ENCODE measurements around the gene S100A6. TPM values are rescaled to one million over a fixed set of nuclear protein-coding genes. Genes with fewer than 3 reads are reported as not detected.
"Not testable (repeated sequence)": the region's sequence is repeated elsewhere in the genome, so short reads cannot be mapped to it uniquely, and the experiment has no call there.

The S100A6 gene
- total RNA-seq, 2 donors from 2014 or later = 90.9 to 106 TPM

DNA sequence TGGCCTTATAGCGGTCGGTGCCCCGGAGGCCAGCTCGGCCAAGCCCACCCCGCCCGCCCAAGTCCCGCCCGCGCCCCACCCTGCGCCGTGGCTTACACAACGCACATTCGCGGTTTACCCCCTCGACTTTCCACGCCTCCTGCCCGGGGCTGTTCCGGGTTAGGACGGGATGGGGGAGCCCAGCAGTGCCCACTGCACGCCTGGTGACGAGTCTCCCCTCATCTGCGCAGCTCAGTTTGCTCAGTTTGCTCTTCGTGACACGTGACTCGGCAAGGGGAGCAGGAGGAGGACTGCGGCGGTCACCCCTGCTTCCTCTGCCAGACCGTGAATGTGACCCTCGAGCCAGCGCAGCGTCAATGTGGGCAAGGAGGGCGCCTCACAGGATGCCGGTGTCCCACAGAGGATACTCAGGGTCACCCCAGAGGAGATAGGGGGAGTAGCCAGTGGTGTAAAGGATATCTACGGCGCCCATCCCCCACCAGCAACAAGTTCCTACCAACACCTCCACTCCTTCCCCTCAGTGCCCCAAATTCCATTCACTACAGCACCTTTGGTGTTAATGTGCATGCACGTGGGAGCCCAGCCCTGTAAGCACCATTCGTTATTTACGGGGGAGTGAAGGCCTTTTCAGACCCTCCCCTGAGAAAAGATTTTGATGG is 350 bp upstream of the S100A6 start:
- Mint-ChIP-seq H3K4me1 (ENCODE audit: low read depth in 2 of 2) (peaks cover 65 to 72% of the 10 kb centered on the region in 2 donors), H3K36me3 (no peaks in the 10 kb centered on the region), H3K9me3 (no peaks in the 10 kb centered on the region), H3K27me3 (no peaks in the 10 kb centered on the region), H3K27ac (peak overlapping the region; percentile 93 to 95), H3K4me3 (peak overlapping the region; percentile 93)
- ATAC-seq = peak; percentile 88 to 92
- DNase-seq (ENCODE audit: low spot score) = peak; percentile 91

GRCh38 chr1:153534925-153535241 is 908 bp downstream of the S100A6 start:
- Mint-ChIP-seq H3K36me3 (no peaks in the 10 kb centered on the region), H3K27ac (peak overlapping the region; percentile 93 to 95), H3K27me3 (no peaks in the 10 kb centered on the region), H3K9me3 (no peaks in the 10 kb centered on the region), H3K4me3 (peak overlapping the region; percentile 93), H3K4me1 (ENCODE audit: low read depth in 2 of 2) (peaks cover 56 to 64% of the 10 kb centered on the region in 2 donors)
- ATAC-seq (no peak), DNase-seq (ENCODE audit: low spot score) (no peak)

GRCh38 chr1:153534226-153534924 is 1.4 kb downstream of the S100A6 start:
- ATAC-seq (no peak), DNase-seq (ENCODE audit: low spot score) (no peak)
- no peaks in the 10 kb centered on the region for H3K36me3 Mint-ChIP-seq
- H3K27me3 Mint-ChIP-seq = no peaks in the 10 kb centered on the region
- peak overlapping the region; percentile 93 to 95 for H3K27ac Mint-ChIP-seq
- H3K4me3 Mint-ChIP-seq = peak overlapping the region; percentile 93
- H3K9me3 Mint-ChIP-seq = no peaks in the 10 kb centered on the region
- H3K4me1 Mint-ChIP-seq (ENCODE audit: low read depth in 2 of 2) = peaks cover 51 to 59% of the 10 kb centered on the region in 2 donors

DNA sequence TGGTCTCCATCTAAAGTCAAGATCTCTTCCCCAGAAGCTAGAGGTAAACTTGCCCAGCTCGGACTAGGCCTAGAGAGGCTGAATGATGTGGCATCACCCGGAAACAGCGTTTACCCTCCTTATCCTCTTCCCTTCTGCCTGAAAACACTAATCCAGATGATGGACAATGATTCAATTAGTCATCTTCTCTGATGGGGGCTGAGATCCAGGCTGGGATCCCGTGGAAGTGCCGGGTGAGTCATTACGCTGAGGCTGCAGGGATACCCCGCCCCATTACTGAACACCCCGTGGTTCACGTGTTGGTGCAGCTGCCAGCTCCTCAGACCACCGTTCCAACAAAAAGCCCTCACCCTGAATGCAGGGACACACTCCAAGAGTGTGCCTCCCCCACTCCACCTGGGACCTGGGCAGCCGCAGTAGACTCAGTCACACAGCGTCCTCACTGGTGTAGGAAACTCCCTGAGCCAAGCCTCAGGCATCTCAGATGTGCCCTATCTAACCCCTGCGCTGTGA is 2.0 kb downstream of the S100A6 start:
- Mint-ChIP-seq H3K4me3 (peak overlapping the region; percentile 93), H3K27ac (peak overlapping the region; percentile 93 to 95), H3K4me1 (ENCODE audit: low read depth in 2 of 2) (peaks cover 51 to 59% of the 10 kb centered on the region in 2 donors), H3K9me3 (no peaks in the 10 kb centered on the region), H3K27me3 (no peaks in the 10 kb centered on the region), H3K36me3 (no peaks in the 10 kb centered on the region)
- no peak for ATAC-seq
- no peak for DNase-seq (ENCODE audit: low spot score)

GRCh38 chr1:153532769-153533599 is 2.8 kb downstream of the S100A6 start:
- Mint-ChIP-seq H3K27ac (peak overlapping the region; percentile 93 to 95), H3K27me3 (no peaks in the 10 kb centered on the region), H3K4me3 (peak overlapping the region; percentile 93), H3K9me3 (no peaks in the 10 kb centered on the region), H3K36me3 (no peaks in the 10 kb centered on the region), H3K4me1 (ENCODE audit: low read depth in 2 of 2) (peaks cover 51 to 59% of the 10 kb centered on the region in 2 donors)
- ATAC-seq (peak in 1 of 2 donors; percentile 5), DNase-seq (ENCODE audit: low spot score) (peak; percentile 72)

DNA sequence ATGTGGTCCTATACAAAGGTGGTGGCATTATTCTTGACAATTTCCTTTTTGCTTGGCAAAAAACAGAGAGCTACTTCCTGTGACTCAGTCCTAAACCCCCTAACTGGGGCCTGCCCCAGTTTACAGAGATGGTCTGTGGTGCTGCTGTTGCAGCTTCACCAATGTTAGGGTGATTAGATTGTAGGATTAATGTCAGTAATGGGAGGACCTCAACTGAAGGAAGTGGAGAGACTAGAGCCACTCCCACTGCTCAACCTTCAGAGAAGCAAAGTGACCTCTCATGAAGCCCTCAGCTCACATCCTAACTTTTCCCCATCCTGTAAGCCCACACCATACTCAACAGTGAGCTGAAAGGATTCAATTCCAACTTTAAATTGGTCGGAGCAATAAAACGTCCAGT is 3.6 kb downstream of the S100A6 start:
- Mint-ChIP-seq H3K27ac (peak overlapping the region; percentile 93 to 95), H3K27me3 (no peaks in the 10 kb centered on the region), H3K4me3 (peak overlapping the region; percentile 93), H3K4me1 (ENCODE audit: low read depth in 2 of 2) (peaks cover 51 to 59% of the 10 kb centered on the region in 2 donors), H3K36me3 (no peaks in the 10 kb centered on the region), H3K9me3 (no peaks in the 10 kb centered on the region)
- ATAC-seq (peak; percentile 55 to 68), DNase-seq (ENCODE audit: low spot score) (no peak)

GRCh38 chr1:153531638-153532037 is 4.2 kb downstream of the S100A6 start:
- H3K4me1 Mint-ChIP-seq (ENCODE audit: low read depth in 2 of 2) = peaks cover 47 to 55% of the 10 kb centered on the region in 2 donors
- H3K36me3 Mint-ChIP-seq = no peaks in the 10 kb centered on the region
- H3K4me3 Mint-ChIP-seq = peak overlapping the region; percentile 93
- no peak for DNase-seq (ENCODE audit: low spot score)
- ATAC-seq = no peak
- H3K27me3 Mint-ChIP-seq = no peaks in the 10 kb centered on the region
- no peaks in the 10 kb centered on the region for H3K9me3 Mint-ChIP-seq
- H3K27ac Mint-ChIP-seq = peak overlapping the region; percentile 93 to 95

DNA sequence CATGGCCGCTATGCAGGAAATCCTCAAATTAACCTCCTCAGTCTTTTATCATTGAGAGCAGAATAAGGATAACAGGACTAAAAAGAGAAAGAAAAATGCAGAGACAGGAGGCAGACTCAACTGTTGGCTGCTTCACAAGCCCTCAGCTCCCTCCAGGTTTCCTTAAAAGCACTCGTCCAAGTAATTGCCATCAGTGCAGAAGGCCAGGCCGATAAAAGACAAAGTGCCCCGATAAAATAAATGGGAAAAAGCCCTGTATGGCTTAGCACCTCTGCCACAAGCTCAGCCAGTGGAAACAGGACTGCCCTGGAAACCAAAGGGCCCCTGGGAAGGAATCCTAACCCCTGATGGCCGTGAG is 8.1 kb downstream of the S100A6 start:
- DNase-seq (ENCODE audit: low spot score) (no peak), ATAC-seq (no peak)
- Mint-ChIP-seq H3K4me1 (ENCODE audit: low read depth in 2 of 2) (peaks cover 16 to 20% of the 10 kb centered on the region in 2 donors), H3K27ac (no peak overlapping the region), H3K27me3 (peaks cover 0 to under 1% of the 10 kb centered on the region in 2 donors), H3K36me3 (no peaks in the 10 kb centered on the region), H3K9me3 (no peaks in the 10 kb centered on the region), H3K4me3 (no peak overlapping the region)

DNA sequence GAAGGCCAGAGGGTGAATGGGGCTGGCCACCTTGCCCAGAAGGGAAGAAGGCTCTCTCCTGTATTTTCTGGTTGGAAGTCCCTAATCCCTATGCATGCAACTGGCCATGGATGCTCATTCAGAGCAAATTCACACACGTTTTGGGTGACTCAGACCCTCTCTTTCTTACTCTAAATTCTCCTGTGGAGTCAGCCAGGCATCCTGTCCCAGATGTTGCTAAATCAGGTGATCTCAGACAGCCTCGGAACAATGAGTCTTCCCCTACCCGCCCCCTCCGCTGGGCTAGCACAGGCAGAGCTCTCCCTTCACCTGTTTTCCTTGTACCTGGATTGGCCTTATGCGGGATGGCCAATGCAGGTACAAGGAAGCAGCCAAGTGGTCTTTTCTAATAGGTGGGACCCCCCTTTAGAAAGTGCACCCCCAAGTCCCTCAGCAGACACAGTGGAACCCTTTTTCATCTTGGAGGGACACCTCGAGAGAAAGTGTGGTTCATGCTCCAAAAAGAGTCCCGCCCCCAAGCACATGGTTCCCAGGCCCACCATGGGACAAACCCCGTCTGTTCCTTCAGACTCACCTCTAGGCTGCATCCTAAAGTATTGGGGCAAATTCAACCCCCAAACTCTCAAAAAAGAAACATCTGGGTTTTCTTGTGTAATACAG is 8.6 kb downstream of the S100A6 start:
- Mint-ChIP-seq H3K4me1 (ENCODE audit: low read depth in 2 of 2) (peaks cover 14 to 15% of the 10 kb centered on the region in 2 donors), H3K27me3 (peaks cover 0 to 3% of the 10 kb centered on the region in 2 donors), H3K4me3 (no peak overlapping the region), H3K36me3 (no peaks in the 10 kb centered on the region), H3K27ac (peak overlapping the region in 1 of 2 donors; percentile 59), H3K9me3 (no peaks in the 10 kb centered on the region)
- ATAC-seq (no peak), DNase-seq (ENCODE audit: low spot score) (no peak)

GRCh38 chr1:153526132-153526543 is 9.7 kb downstream of the S100A6 start:
- no peak for ATAC-seq
- H3K36me3 Mint-ChIP-seq = no peaks in the 10 kb centered on the region
- DNase-seq (ENCODE audit: low spot score) = no peak

GRCh38 chr1:153525088-153525728 is 10.6 kb downstream of the S100A6 start:
- H3K27me3 Mint-ChIP-seq = peaks cover 0 to 3% of the 10 kb centered on the region in 2 donors
- H3K4me3 Mint-ChIP-seq = no peak overlapping the region
- peak overlapping the region in 1 of 2 donors; percentile 75 for H3K27ac Mint-ChIP-seq
- DNase-seq (ENCODE audit: low spot score) = no peak
- H3K4me1 Mint-ChIP-seq (ENCODE audit: low read depth in 2 of 2) = peaks cover 0 to 4% of the 10 kb centered on the region in 2 donors
- no peaks in the 10 kb centered on the region for H3K9me3 Mint-ChIP-seq
- no peak for ATAC-seq
- H3K36me3 Mint-ChIP-seq = no peaks in the 10 kb centered on the region

More at GRCh38 chr1:153526132-153526543, 9.7 kb downstream of the S100A6 start:
- Mint-ChIP-seq H3K9me3 (no peaks in the 10 kb centered on the region), H3K27me3 (peaks cover 0 to 3% of the 10 kb centered on the region in 2 donors), H3K4me3 (no peak overlapping the region), H3K27ac (no peak overlapping the region), H3K4me1 (ENCODE audit: low read depth in 2 of 2) (peaks cover 5 to 7% of the 10 kb centered on the region in 2 donors)

DNA sequence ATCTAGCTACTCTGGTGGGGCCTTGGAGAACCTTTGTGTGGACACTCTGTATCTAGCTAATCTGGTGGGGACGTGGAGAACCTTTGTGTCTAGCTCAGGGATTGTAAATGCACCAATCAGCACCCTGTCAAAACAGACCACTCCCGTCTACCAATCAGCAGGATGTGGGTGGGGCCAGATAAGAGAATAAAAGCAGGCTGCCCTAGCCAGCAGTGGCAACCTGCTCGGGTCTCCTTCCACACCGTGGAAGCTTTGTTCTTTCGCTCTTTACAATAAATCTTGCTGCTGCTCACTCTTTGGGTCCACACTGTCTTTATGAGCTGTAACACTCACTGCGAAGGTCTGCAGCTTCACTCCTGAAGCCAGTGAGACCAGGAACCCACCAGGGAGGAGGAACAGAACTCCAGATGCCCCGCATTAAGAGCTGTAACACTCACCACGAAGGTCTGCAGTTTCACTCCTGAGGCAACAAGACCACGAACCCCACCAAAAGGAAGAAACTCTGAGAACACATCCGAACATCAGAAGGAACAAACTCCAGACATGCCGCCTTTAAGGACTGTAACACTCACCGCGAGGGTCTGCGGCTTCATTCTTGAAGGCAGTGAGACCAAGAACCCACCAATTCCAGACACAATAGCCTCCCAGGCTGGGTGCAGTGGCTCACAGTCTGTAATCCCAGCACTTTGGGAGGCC is 13.3 kb downstream of the S100A6 start:
- H3K27ac Mint-ChIP-seq; H3K9me3 Mint-ChIP-seq; H3K4me3 Mint-ChIP-seq; ATAC-seq; H3K27me3 Mint-ChIP-seq; DNase-seq (ENCODE audit: low spot score); H3K36me3 Mint-ChIP-seq: not testable (repeated sequence)
- peaks cover 0 to 12% of the 10 kb centered on the region in 2 donors for H3K4me1 Mint-ChIP-seq (ENCODE audit: low read depth in 2 of 2)

All from natural killer cell treated with Interleukin-12 subunit alpha and Interleukin-12 subunit beta and Interleukin-15 and Interleukin-18, amount 100 ng/mL, for 72 hours (primary cell).